CD8-positive, alpha-beta memory T cell (primary cell): ENCODE data around the gene COLQ. TPM values are rescaled to one million over a fixed set of nuclear protein-coding genes. Genes with fewer than 3 reads are reported as not detected.

Source experiments
- CTCF ChIA-PET: fragments of 350-600 bp; sonication (Branson Sonifier 250); formaldehyde crosslinking; loops from one replicate; lab custom pipeline; 2021; ENCODE audit warnings: antibody characterized with exemption; lab: Charles Lee
- POLR2A ChIA-PET: fragments of 350-600 bp; sonication (Branson Sonifier 250); formaldehyde crosslinking; loops from one replicate; lab custom pipeline; 2021; ENCODE audit warnings: antibody characterized with exemption; lab: Charles Lee
- DNase-seq, 5 donors: peaks; one replicate each; pipeline versions ENCODE4 v3.0.0 to v3.0.0-alpha.2; 2020 to 2022; ENCODE audit warnings: mixed read lengths in 1 of 5
- H3K27ac ChIP-seq: one replicate; pipeline ENCODE4 v1.7.0; 2013; ENCODE audit warnings: low read depth, mild to moderate bottlenecking, low read length, moderate library complexity
- H3K27me3 ChIP-seq: 2 replicates; pipeline ENCODE4 v1.7.0; 2013; ENCODE audit warnings: low read length, mild to moderate bottlenecking; ENCODE audit not compliant: insufficient read depth, poor library complexity, severe bottlenecking
- H3K36me3 ChIP-seq: 2 replicates; pipeline ENCODE4 v1.7.0; 2013; ENCODE audit warnings: mild to moderate bottlenecking, low read length, moderate library complexity; ENCODE audit not compliant: insufficient read depth
- H3K4me1 ChIP-seq: 2 replicates; pipeline ENCODE4 v1.7.0; 2013; ENCODE audit warnings: mild to moderate bottlenecking, low read length, moderate library complexity; ENCODE audit not compliant: insufficient read depth
- H3K4me3 ChIP-seq: 2 replicates; pipeline ENCODE4 v1.7.0; 2013; ENCODE audit warnings: mild to moderate bottlenecking, low read length
- H3K9me3 ChIP-seq: 2 replicates; pipeline ENCODE4 v1.7.0; 2013; ENCODE audit warnings: mild to moderate bottlenecking, low read length
- H3K27ac Mint-ChIP-seq, 8 donors: one replicate each; pipeline ENCODE4 v1.8.0; 2020 to 2021; ENCODE audit warnings: mixed read lengths in 8 of 8, mild to moderate bottlenecking in 6 of 8, inconsistent platforms in 3 of 8, moderate library complexity in 3 of 8
- H3K27me3 Mint-ChIP-seq, 2 donors: one replicate each; pipeline ENCODE4 v1.8.0; 2020 to 2021; ENCODE audit warnings: mixed read lengths in 2 of 2, mild to moderate bottlenecking in 1 of 2, moderate library complexity in 1 of 2
- H3K36me3 Mint-ChIP-seq, 3 donors: one replicate each; pipeline ENCODE4 v1.8.0; 2020 to 2021; ENCODE audit warnings: mixed read lengths in 3 of 3, inconsistent platforms in 1 of 3, mild to moderate bottlenecking in 1 of 3
- H3K4me1 Mint-ChIP-seq, 3 donors: one replicate each; pipeline ENCODE4 v1.8.0; 2020 to 2021; ENCODE audit warnings: mixed read lengths in 3 of 3, inconsistent platforms in 1 of 3, mild to moderate bottlenecking in 1 of 3
- H3K4me3 Mint-ChIP-seq, 7 donors: one replicate each; pipeline ENCODE4 v1.8.0; 2020 to 2021; ENCODE audit warnings: mixed read lengths in 7 of 7, mild to moderate bottlenecking in 6 of 7, moderate library complexity in 4 of 7, inconsistent platforms in 2 of 7
- H3K9me3 Mint-ChIP-seq, 5 donors: one replicate each; pipeline ENCODE4 v1.8.0; 2020 to 2022; ENCODE audit warnings: mixed read lengths in 5 of 5, mild to moderate bottlenecking in 3 of 5, moderate library complexity in 2 of 5, inconsistent platforms in 1 of 5
- polyA plus RNA-seq: library from polyadenylated mRNA; unstranded; fragments of 300-500 nt; fragmentation: Illumina TruSeq; gene quantifications from one replicate; pipeline ENCODE4 v1.2.3, GENCODE V29; 2021
- total RNA-seq, 2 experiments: library from RNA; stranded (reverse); gene quantifications; one replicate each; pipeline ENCODE4 v1.2.3, GENCODE V29; 2021

The COLQ gene
- total and polyA plus RNA-seq, 3 experiments from 2014 or later, result 1.1 to 17.3 (median 1.6) TPM

DNA sequence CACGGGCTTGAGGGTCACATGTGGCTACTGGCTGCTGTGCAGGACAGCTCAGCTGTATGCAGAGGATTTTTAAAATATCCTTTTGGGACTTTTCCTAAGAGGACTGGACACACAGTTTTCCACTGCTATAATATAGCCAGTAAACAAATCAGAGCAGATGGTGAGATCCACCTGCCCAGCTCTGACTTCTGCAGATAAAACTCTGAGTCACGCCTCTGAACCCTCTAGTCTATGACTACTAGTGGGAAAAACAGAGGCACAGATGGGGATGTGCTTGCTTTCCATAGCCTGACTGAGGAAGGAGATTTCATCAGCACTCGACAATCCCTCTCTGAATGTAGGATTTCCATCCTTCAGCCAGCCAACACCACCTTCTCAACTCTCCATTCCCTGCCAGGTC is 45.1 kb downstream of the COLQ start:
- no peaks in the 10 kb centered on the region for H3K4me1 ChIP-seq
- H3K27me3 Mint-ChIP-seq, result peaks cover 0 to 3% of the 10 kb centered on the region in 2 donors

DNA sequence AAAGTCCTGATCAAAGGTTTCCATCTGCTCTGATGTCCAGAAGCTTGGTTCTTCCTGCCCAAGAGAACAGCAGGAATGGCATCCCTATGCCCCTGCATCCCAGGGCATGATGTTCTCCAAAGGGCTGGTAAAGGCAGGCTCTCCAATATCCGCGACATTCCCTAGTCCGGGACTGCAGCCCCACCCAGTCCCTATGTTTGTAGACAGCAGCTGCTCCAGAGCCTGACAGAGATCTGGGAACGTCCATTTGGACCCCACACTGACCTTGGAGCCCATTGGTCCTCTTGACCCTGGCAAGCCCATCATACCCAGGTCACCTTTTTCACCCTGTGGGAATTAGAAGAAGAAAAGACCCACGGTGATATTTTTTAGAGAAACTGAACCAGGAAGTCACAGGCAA is 46.3 kb downstream of the COLQ start:
- DNase-seq, result no peak
- no peaks in the 10 kb centered on the region for H3K4me1 ChIP-seq
- peaks cover 0 to 2% (median 0%) of the 10 kb centered on the region in 3 donors for H3K36me3 Mint-ChIP-seq
- no peaks in the 10 kb centered on the region for H3K27me3 ChIP-seq
- H3K4me1 Mint-ChIP-seq, result peaks cover 0 to 10% (median 2%) of the 10 kb centered on the region in 3 donors
- no peak overlapping the region for H3K27ac ChIP-seq
- H3K9me3 Mint-ChIP-seq, result no peaks in the 10 kb centered on the region
- H3K4me3 Mint-ChIP-seq, result no peak overlapping the region
- no peaks in the 10 kb centered on the region for H3K9me3 ChIP-seq
- H3K27ac Mint-ChIP-seq, result no peak overlapping the region
- H3K36me3 ChIP-seq, result no peaks in the 10 kb centered on the region
- peaks cover 0 to 3% of the 10 kb centered on the region in 2 donors for H3K27me3 Mint-ChIP-seq
- ChIA-PET CTCF (no interaction called here), POLR2A (no interaction called here)
- H3K4me3 ChIP-seq, result no peak overlapping the region

More for the DNA sequence above, 45.1 kb downstream of the COLQ start:
- no peak overlapping the region for H3K4me3 Mint-ChIP-seq
- Histone ChIP-seq H3K36me3 (no peaks in the 10 kb centered on the region), H3K4me3 (no peak overlapping the region), H3K9me3 (no peaks in the 10 kb centered on the region), H3K27me3 (no peaks in the 10 kb centered on the region), H3K27ac (no peak overlapping the region)
- H3K27ac Mint-ChIP-seq, result peak overlapping the region in 2 of 8 donors; percentile 46 to 53
- H3K36me3 Mint-ChIP-seq, result no peaks in the 10 kb centered on the region
- ChIA-PET POLR2A (no interaction called here), CTCF (no interaction called here)
- DNase-seq, result no peak
- no peaks in the 10 kb centered on the region for H3K4me1 Mint-ChIP-seq
- H3K9me3 Mint-ChIP-seq, result peaks cover 0 to 4% (median 0%) of the 10 kb centered on the region in 5 donors

DNA sequence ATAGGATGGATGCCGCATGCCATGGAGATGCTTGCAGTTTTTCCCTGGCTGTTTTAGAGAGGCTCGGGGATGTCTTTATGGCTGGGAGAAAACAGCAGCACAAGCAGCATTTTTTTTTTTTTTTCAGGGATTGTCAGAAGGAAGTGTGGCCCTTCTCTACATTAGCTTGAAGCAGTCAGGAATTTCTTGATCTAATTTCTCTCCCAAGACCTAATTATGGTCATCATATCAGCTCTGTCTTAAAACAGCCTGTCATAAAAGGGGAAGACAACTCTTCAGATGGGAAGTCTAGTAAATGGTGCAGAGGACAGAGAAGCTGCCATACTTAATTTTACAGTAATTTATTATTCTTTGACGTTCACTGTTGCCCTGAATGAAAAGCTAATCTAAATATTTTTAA is 49.6 kb downstream of the COLQ start:
- peaks cover 15 to 23% (median 16%) of the 10 kb centered on the region in 3 donors for H3K4me1 Mint-ChIP-seq
- peak overlapping the region in 2 of 8 donors; percentile 57 to 66 for H3K27ac Mint-ChIP-seq
- H3K4me1 ChIP-seq, result peaks cover 9% of the 10 kb centered on the region
- no peak overlapping the region for H3K27ac ChIP-seq
- no peak overlapping the region for H3K4me3 Mint-ChIP-seq
- H3K27me3 ChIP-seq, result no peaks in the 10 kb centered on the region
- ChIA-PET CTCF (no interaction called here), POLR2A (no interaction called here)
- H3K27me3 Mint-ChIP-seq, result peaks cover 0 to 3% of the 10 kb centered on the region in 2 donors
- no peaks in the 10 kb centered on the region for H3K9me3 ChIP-seq
- DNase-seq, result no peak
- no peaks in the 10 kb centered on the region for H3K36me3 ChIP-seq
- H3K36me3 Mint-ChIP-seq, result peaks cover 0 to 3% (median 0%) of the 10 kb centered on the region in 3 donors
- no peak overlapping the region for H3K4me3 ChIP-seq
- no peaks in the 10 kb centered on the region for H3K9me3 Mint-ChIP-seq

DNA sequence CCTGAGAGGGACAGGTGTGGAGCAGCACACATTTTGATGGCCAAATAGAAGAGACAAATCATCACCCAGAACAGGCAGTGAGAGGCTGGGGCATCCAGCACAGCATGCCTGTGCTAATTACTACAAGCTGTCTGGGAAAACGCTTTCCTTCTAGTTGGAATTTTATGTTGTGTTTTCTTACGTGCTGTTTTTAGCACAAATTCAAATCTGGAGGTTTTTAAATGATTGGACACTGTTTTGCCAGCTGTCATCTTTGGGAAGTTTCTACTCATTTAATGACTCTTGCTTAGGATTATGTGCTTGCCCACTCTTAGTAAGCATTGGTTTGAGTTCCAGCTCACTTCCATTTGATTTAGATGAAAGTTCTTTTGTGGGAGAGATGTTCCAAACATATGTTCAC is 50.7 kb downstream of the COLQ start:
- Mint-ChIP-seq H3K4me3 (no peak overlapping the region), H3K4me1 (peaks cover 18 to 27% (median 20%) of the 10 kb centered on the region in 3 donors), H3K36me3 (peaks cover 0 to 4% (median 3%) of the 10 kb centered on the region in 3 donors), H3K27me3 (peaks cover 0 to 3% of the 10 kb centered on the region in 2 donors), H3K27ac (peak overlapping the region in 2 of 8 donors; percentile 79 to 82), H3K9me3 (no peaks in the 10 kb centered on the region)
- no peaks in the 10 kb centered on the region for H3K9me3 ChIP-seq
- no peak overlapping the region for H3K4me3 ChIP-seq
- no peak overlapping the region for H3K27ac ChIP-seq
- no peaks in the 10 kb centered on the region for H3K36me3 ChIP-seq
- ChIA-PET POLR2A (no interaction called here), CTCF (no interaction called here)
- H3K4me1 ChIP-seq, result peaks cover 9% of the 10 kb centered on the region
- no peak for DNase-seq
- no peaks in the 10 kb centered on the region for H3K27me3 ChIP-seq

DNA sequence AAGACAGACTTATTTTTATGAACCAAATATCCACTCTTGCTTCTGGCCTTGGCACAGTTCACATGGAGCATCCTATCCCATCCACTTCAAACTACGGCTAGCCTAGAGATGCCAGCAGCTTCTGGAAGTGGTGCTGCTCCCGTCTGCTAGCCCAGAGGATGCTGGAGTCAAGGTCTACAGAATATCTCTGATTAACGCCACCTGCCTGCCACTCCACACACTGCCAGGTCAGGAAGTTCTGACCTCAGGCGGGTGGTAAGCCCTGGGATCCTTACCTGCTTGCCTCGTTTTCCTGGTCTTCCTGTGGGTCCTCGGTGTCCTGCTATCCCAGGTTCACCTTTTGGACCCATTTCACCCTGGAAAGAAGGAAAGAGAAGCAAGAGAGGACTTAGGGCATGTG is 51.2 kb downstream of the COLQ start:
- H3K27ac ChIP-seq, result no peak overlapping the region
- peaks cover 0 to 3% of the 10 kb centered on the region in 2 donors for H3K27me3 Mint-ChIP-seq
- no peaks in the 10 kb centered on the region for H3K36me3 ChIP-seq
- CTCF ChIA-PET, result no interaction called here
- no peaks in the 10 kb centered on the region for H3K9me3 ChIP-seq
- H3K4me3 ChIP-seq, result no peak overlapping the region
- H3K4me1 ChIP-seq, result peaks cover 9% of the 10 kb centered on the region
- H3K27me3 ChIP-seq, result no peaks in the 10 kb centered on the region
- no peaks in the 10 kb centered on the region for H3K9me3 Mint-ChIP-seq
- peak overlapping the region in 4 of 8 donors; percentile 21 to 79 (median 59) for H3K27ac Mint-ChIP-seq
- peaks cover 18 to 27% (median 20%) of the 10 kb centered on the region in 3 donors for H3K4me1 Mint-ChIP-seq
- no peak for DNase-seq
- H3K4me3 Mint-ChIP-seq, result peak overlapping the region in 1 of 7 donors; percentile 40
- POLR2A ChIA-PET, result no interaction called here
- peaks cover 0 to 6% (median 4%) of the 10 kb centered on the region in 3 donors for H3K36me3 Mint-ChIP-seq

DNA sequence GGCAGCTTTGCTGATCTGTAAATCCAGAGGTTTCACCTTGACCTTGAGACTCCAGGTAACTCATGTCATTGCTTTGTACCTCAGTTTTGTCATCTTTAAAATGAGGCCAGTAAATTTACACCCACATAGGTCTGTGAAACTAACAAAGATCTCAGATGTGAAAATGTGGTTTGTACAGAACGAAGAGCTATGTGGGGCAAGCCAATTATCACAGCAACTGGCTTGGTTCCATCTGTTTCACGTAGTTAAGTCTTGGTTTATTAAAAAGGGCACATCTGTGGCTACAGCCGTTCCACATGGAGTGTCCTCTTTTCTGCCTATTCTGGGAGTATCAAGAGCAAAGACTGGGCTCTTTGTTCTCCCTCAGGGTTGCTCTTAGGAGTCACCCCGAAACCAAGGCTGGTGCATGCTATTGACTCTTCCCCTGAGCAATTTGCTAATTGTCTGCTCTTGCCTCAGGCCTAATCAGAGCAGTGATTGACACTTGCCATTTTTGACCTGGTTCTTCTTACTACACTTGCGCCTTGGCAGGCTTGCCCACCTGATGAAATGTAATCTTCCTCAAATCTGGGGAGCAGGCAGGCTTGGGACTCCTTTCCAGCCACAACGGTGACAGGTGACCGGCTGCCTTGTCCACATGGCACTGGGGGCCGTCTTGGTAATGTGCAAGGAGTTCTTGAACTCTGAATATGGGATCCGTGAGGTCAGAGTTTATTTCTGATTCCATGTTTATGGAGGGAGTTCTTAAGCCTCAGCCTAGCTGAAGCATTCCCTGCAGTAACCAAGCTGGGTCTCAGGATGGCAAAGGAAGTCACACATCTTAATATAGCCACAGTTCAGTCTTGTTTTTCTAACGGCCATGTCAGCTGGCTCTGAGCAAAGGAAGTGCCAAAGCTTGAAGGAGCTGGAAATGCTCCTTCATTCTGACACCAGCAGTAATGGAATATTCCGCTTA is 54.0 kb downstream of the COLQ start:
- Mint-ChIP-seq H3K4me1 (peaks cover 20 to 37% (median 27%) of the 10 kb centered on the region in 3 donors), H3K27ac (peak overlapping the region; percentile 9 to 95 (median 88)), H3K27me3 (no peaks in the 10 kb centered on the region), H3K9me3 (no peaks in the 10 kb centered on the region), H3K36me3 (peaks cover 0 to 9% (median 6%) of the 10 kb centered on the region in 3 donors), H3K4me3 (peak overlapping the region in 6 of 7 donors; percentile 13 to 74 (median 25))
- Histone ChIP-seq H3K36me3 (no peaks in the 10 kb centered on the region), H3K4me3 (no peak overlapping the region), H3K4me1 (peaks cover 9% of the 10 kb centered on the region), H3K27ac (no peak overlapping the region), H3K27me3 (no peaks in the 10 kb centered on the region), H3K9me3 (no peaks in the 10 kb centered on the region)
- CTCF ChIA-PET, result interaction anchor here (1.2 to 1.7 kb wide), 3 partner anchors 11 to 92 kb away, joined by 3 to 6 read pairs (median 3); no protein-coding TSS in a partner anchor
- POLR2A ChIA-PET, result no interaction called here
- DNase-seq, result peak in 1 of 5 donors; percentile 20

DNA sequence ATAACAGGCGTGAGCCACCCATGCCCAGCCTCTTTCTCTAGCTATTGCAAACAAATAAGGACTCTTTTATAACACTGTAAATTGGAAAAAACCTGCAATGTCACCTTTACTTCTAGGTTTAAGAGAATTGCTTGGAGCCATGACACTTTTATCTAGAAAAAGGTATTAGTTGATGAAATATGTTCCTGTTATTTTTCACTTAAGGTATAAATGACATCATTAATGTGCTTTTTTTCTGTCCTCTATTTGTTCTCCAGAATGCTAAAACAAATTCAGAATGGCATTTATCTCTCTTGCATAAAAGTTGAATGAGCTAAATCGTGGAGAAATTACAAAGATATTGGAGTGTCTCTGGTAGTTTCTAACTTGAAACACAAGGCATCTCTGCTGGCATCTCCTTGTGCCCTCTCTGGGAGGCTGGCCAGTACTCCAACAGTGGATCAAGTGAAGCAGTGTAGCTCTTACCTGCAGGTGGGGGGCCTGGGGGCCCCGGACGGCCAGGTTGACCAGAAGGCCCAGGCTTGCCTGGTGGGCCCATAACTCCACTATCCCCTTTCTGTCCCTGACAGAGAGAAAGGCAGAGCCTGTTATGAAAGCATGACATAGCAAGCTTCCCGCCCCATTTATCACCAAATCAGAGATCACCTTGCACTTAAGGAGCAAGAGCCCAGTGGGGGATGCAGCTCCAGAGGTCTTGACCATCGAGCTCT is 55.5 kb downstream of the COLQ start:
- Mint-ChIP-seq H3K27me3 (no peaks in the 10 kb centered on the region), H3K36me3 (peaks cover 0 to 10% (median 6%) of the 10 kb centered on the region in 3 donors), H3K27ac (peak overlapping the region in 3 of 8 donors; percentile 14 to 88 (median 77)), H3K9me3 (no peaks in the 10 kb centered on the region), H3K4me1 (peaks cover 32 to 46% (median 37%) of the 10 kb centered on the region in 3 donors), H3K4me3 (no peak overlapping the region)
- H3K4me3 ChIP-seq, result no peak overlapping the region
- H3K27ac ChIP-seq, result no peak overlapping the region
- no peak for DNase-seq
- H3K27me3 ChIP-seq, result no peaks in the 10 kb centered on the region
- POLR2A ChIA-PET, result interaction anchor here (0.6 kb wide), 2 partner anchors 10 to 206 kb away, joined by 3 read pairs; no protein-coding TSS in a partner anchor
- CTCF ChIA-PET, result interaction anchor here (1.1 to 1.7 kb wide), 4 partner anchors 10 to 94 kb away, joined by 3 to 6 read pairs (median 3); no protein-coding TSS in a partner anchor
- H3K36me3 ChIP-seq, result no peaks in the 10 kb centered on the region
- H3K4me1 ChIP-seq, result peaks cover 17% of the 10 kb centered on the region
- H3K9me3 ChIP-seq, result no peaks in the 10 kb centered on the region
